ENCODE results near the gene ACOT2.
"Not testable (repeated sequence)": the region's sequence is repeated elsewhere in the genome, so short reads cannot be mapped to it uniquely, and the experiment has no call there.

ACOT2 gene, protein sequence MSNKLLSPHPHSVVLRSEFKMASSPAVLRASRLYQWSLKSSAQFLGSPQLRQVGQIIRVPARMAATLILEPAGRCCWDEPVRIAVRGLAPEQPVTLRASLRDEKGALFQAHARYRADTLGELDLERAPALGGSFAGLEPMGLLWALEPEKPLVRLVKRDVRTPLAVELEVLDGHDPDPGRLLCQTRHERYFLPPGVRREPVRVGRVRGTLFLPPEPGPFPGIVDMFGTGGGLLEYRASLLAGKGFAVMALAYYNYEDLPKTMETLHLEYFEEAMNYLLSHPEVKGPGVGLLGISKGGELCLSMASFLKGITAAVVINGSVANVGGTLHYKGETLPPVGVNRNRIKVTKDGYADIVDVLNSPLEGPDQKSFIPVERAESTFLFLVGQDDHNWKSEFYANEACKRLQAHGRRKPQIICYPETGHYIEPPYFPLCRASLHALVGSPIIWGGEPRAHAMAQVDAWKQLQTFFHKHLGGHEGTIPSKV

DNA sequence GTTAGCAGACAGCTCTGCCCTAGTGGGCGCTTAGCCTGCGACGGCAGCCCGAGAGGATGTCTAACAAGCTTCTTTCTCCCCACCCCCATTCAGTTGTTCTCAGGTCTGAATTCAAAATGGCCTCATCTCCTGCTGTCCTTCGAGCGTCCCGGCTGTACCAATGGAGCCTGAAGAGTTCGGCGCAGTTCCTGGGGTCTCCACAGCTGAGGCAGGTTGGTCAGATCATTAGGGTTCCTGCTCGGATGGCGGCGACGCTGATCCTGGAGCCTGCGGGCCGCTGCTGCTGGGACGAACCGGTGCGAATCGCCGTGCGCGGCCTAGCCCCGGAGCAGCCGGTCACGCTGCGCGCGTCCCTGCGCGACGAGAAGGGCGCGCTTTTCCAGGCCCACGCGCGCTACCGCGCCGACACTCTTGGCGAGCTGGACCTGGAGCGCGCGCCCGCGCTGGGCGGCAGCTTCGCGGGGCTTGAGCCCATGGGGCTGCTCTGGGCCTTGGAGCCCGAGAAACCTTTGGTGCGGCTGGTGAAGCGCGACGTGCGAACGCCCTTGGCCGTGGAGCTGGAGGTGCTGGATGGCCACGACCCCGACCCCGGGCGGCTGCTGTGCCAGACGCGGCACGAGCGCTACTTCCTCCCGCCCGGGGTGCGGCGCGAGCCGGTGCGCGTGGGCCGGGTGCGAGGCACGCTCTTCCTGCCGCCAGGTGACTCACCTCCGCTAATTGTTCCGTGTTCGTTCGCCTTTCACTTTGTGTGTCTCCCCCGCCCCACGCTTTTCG, at the start of gene ACOT2:
Gene ACOT2 (plus strand): TSS at position 29 of the 774 bp plus-strand sequence. CDS start 28 bp downstream, at position 57.
- peak; percentile 49 to 71 (median 50) for DNase-seq

DNA sequence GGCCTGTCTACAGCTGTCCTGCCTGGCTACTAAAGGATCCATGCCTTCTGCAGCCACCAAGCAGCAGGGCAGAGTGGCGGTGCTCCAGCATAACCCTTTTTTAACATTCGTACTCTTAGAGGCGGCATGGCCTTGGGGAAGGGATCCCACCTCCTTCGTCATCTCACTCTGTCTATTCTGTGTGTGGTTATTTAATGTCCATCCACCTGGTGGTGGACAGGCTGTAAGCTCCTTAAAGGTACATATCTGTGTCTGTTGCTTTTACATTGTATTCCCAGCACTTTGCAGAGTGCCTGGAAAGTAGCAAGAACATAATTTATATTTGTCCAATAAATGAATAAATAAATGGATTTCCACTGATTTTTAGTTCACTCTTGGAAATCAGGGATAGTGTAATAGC, 47.8 kb upstream of the ACOT2 start:
- DNase-seq, result no peak

DNA sequence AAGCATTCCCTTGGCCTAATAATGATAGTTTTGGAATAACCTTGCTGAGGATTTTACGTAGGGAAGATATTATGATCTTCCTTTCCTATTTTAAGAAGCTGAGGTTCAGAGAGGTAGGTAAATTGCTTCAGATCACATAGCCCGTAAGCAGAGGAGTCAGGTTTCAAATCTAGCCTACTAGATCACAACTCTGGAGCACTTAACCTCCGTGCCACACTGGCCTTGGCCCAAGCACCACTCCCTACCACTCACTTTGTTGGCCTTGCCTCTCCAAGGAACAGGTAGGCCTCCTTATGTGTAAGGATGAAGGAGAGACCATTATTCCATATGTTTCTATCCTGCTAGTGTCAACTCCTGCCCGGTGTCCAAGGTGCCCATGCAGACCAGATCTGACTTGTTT, 44.5 kb upstream of the ACOT2 start:
- no peak for DNase-seq

DNA sequence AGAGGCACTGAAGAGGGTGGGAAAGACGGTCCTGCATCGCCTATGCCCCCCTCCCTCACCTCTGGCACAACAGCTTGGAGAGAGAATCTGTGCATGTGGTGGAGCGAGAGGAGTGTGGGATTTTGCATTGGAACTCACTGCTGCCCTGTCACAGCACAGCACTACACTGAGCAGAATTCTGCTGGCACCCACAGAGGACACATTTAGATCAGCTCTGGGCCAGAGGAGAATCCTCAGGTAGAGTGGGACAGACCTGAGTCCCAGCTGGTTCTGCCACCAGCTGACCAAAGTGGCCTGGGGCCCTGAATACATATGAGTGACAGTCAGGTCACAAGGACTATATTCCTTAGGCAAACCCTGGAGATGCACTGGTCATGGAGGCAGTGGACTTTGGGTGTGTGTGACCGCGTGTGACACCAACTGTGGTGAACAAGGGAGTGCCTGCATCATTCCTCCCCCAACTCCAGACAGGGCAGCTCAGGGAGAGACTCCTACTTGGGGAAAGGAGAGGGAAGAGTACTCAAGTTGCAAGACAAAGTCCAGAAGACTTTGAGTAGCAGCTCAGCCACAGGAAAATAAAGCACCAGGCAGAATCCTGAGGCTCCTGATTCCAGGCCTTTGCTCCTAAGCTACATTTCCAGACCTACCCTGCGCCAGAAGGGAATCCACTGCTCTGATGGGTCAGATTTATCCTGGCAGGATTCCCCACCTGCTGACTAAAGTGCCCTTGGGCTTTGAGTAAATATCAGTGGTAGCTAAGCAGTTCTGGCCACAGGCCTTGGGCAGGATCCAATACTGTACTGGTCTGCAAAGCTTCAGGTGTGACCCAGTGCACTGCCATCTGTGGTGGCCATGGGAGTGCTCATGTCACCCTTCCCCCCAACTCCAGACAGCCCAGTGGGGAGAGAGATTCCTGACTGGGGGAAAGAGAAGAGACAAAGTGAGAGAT, 42.7 kb upstream of the ACOT2 start:
- DNase-seq, result no peak

DNA sequence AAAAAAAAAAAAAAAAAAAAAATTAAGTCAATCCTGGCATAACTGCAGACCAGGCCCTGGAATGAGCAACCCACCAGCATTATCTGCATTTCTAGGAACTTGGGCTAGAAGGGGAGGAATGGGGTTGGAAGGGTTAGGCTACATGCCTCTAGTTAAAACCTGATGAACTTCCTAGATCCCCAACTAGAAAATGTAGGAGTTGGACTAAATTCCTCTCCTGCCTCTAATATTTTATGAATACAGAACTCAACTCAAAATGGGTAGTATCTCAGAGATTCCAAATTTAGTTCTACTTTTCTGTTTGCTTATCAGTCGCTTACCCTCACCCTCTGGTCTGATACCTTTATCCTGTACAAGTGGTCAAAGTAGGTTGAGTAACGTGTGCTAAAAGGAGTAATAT, 39.7 kb upstream of the ACOT2 start:
- DNase-seq, result not testable (repeated sequence)

DNA sequence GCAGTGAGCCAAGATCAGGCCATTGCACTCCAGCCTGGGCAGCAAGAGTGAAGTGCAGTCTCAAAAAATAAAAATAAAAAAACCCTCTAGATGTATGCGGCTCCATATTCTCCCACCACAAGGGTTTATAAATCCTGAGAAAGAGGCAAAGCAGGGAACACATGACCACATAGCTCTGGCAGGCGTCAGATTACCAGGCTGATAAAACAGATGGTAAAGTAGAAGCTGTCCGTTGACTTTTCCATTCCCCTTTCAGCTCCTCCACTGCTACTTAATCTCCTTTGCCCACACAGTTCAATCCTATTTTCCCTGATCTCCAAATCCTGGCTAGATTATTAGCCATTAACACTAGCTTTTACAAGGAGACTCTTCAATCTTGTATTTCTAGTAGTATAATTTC, 37.0 kb upstream of the ACOT2 start:
- not testable (repeated sequence) for DNase-seq

DNA sequence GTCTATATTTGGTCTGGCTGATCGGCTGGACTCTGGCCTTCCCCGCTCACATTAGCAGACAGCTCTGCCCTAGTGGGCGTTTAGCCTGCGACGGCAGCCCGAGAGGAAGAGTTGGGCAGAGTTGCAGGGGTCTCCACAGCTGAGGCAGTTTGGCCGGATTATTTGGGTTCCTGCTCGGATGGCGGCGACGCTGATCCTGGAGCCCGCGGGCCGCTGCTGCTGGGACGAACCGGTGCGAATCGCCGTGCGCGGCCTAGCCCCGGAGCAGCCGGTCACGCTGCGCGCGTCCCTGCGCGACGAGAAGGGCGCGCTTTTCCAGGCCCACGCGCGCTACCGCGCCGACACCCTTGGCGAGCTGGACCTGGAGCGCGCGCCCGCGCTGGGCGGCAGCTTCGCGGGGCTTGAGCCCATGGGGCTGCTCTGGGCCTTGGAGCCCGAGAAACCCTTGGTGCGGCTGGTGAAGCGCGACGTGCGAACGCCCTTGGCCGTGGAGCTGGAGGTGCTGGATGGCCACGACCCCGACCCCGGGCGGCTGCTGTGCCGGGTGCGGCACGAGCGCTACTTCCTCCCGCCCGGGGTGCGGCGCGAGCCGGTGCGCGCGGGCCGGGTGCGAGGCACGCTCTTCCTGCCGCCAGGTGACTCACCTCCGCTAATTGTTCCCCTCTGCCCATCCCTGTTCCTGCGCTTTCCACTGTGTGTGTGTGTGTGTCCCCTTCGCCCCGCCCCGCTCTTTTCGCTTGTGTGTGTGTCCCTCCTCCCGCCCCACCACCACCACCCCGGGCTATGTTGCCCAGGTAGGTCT, 31.6 kb upstream of the ACOT2 start:
- DNase-seq, result not testable (repeated sequence)

DNA sequence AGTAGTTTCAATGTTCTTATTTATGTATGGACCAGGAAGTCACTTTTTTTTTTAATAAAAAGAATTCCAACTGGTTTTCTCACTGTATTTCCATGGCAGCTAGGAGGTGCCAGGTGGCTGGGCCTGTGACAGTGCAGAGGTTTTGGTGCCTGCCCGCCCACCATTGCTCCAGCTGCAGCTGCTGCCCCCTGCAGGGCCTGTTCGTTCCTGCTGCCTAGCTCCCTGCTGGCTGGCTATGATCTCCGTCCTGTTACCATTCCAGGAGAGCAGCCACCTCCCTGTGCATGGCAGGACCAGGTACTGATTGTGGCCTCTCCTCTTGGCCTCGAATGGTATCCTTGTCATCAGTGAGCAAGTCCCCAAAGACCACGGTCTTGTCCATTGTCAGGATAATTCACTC, 30.0 kb upstream of the ACOT2 start:
- peak in 3 of 4 experiments; percentile 2 to 25 (median 2) for DNase-seq

DNA sequence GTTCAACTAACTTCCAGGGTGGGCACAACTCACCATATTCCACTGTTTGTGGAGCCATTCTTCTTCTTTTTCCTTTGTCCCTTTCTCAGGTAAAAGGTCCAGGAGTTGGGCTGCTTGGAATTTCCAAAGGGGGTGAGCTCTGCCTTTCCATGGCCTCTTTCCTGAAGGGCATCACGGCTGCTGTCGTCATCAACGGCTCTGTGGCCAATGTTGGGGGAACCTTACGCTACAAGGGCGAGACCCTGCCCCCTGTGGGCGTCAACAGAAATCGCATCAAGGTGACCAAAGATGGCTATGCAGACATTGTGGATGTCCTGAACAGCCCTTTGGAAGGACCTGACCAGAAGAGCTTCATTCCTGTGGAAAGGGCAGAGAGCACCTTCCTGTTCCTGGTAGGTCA, 26.1 kb upstream of the ACOT2 start:
- not testable (repeated sequence) for DNase-seq

DNA sequence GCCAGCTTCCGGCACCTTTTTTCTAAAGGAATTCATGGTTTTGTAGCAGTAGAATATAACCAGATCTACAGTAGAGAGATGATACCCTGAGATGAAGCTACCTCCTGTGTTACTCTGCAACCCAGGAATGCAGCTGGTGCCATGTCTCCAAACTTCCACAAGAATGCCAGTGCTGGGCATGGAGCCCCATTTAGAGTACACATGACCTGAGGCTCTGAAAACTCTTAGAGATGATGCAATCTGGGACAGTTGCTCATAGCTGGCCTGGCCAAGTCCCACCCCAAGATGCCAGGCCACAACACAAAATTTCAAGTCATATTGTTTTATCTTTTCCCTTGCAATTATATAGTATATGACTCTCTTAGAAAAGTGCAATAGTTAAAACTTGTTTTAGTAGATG, 23.7 kb upstream of the ACOT2 start:
- not testable (repeated sequence) for DNase-seq

DNA sequence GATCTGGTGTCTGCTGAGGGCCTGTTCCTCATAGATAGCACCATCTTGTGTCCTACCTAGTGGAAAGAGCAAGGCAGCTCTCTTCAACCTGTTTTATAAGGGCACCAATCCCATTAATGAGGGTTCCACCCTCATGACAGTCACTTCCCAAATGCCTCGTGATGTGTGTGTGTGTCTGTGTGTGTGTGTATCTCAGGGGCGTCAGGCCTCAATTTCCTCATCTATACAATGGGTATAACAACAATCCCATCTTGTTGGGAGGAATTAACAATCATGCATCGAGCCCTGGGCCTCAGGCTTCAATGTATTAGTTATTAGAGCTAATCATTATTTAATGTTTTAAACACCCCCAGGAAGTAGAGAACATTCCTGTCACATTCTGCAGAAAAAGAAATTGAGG, 19.9 kb upstream of the ACOT2 start:
- not testable (repeated sequence) for DNase-seq

DNA sequence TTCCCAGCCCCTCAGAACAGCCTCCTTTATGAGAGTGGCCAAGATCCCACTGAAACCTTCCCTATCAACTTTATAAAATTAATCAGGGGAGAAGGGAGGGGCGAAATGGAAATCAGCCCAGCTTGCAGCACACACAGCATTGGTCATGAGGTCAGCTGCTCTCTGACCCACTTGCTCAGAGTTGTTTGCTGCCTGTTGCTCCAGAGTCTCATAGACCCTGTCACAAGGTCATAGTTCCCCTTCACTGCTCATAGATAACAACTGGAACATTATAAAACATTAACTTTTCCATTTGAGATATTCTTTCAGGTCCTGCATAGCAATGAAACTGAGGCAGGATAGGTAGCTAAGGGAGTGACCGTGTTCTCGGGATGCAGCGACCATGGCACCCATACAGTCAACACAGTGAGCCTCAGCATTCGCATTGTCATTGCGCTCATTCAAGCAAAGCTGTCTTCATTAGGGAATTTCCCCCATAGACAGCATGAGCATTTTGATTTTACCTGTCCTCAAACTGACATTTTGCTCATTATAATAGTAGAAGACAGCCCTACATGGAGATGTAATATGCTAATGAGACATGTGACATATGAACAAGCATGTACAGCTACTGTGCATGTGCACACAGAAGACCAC, 19.0 kb upstream of the ACOT2 start:
- not testable (repeated sequence) for DNase-seq

DNA sequence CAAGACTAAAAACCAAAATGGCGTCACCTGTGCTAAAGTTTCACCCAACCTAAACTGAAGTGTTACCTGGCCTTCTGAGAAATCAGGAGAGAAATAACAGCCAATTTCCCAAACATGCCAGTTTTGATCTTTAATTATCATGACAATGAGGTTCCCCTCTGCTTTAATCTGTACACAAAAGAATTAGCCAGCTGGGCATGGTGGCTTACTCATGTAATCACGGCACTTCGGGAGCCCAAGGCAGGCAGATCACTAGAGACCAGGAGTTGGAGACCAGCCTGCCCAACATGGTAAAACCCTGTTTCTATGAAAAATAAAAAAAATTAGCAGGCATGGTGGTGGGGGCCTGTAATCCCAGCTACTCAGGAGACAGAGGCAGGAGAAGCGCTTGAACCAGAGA, 15.2 kb upstream of the ACOT2 start:
- DNase-seq, result no peak

DNA sequence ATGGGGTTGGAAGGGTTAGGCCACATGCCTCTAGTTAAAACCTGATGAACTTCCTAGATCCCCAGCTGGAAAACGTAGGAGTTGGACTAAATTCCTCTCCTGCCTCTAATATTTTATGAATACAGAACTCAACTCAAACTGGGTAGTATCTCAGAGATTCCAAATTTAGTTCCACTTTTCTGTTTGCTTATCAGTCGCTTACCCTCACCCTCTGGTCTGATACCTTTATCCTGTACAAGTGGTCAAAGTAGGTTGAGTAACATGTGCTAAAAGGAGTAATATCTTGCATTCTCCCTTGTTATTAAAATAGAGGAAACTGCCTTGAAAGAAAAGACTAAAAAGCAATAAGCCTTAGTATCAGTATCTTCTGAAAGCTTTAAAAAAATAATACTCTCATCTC, 11.8 kb upstream of the ACOT2 start:
- not testable (repeated sequence) for DNase-seq

DNA sequence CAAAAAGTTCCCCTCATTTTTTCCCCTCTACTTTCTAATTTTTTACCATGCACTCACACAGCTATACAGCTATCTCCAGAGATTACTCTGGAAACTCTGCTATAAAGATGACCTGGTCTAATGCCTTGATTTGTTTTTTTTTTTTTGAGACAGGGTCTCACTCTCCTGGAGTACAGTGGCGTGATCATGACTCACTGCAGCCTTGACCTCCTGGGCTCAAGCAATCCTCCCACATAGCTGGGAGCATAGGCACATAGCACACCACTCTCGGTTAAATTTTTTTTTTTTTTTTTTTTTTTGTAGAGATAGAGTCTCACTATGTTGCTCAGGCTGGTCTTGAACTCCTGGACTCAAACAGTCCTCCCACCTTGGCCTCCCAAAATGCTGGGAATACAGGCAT, 10.8 kb upstream of the ACOT2 start:
- not testable (repeated sequence) for DNase-seq

DNA sequence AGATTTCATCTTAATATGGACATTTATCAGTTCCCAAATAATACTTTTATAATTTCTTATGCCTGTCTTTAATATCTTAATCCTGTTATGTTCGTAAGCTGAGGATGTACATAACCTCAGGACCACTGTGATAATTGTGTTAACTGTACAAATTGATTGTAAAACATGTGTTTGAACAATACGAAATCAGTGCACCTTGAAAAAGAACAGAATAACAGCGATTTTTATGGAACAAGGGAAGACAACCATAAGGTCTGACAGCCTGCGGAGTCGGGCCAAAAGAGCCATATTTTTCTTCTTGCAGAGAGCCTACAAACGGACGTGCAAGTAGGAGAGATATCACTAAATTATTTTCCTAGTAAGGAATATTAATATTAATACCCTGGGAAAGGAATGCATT, 6.8 kb upstream of the ACOT2 start:
- not testable (repeated sequence) for DNase-seq

DNA sequence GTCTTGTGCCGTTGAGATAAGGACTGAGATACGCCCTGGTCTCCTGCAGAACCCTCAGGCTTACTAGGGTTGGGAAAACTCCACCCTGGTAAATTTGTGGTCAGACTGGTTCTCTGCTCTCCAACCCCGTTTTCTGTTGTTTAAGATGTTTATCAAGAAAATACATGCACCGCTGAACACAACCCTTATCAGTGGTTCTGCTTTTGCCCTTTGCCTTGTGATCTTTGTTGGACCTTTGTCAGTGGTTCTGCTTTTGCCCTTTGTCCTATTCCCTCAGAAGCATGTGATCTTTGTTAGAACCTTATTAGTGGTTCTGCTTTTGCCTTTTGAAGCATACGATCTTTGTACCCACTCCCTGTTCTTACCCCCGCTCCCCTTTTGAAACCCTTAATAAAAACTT, 6.3 kb upstream of the ACOT2 start:
- DNase-seq, result not testable (repeated sequence)

DNA sequence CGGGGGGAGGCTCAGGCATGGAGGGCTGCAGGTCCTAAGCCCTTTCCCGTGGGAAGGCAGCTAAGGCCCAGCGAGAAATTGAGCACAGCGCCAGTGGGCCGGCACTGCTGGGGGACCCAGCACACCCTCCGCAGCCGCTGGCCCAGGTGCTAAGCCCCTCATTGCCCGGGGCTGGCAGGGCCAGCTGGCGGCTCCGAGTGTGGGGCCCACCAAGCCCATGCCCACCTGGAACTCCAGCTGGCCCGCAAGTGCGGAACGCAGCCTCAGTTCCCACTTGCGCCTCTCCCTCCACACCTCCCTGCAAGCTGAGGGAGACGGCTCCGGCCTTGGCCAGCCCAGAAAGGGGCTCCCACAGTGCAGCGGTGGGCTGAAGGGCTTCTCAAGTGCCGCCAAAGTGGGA, 2.6 kb upstream of the ACOT2 start:
- DNase-seq, result not testable (repeated sequence)

DNA sequence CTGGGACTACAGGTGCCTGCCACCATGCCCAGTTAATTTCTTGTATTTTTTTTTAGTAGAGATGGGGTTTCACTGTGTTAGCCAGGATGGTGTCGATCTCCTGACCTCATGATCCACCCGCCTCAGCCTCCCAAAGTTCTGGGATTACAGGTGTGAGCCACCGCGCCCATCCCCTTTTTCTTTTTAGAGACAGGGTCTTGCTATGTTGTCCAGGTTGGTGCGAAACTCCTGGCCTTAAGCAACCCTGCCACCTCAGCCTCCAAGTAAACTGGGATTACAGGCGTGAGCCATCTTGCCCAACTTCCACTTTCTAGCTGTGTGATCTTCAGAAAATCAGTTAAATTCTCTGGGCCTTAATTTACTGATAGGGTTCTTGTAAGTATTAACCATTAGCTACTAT, 2.1 kb upstream of the ACOT2 start:
- not testable (repeated sequence) for DNase-seq

DNA sequence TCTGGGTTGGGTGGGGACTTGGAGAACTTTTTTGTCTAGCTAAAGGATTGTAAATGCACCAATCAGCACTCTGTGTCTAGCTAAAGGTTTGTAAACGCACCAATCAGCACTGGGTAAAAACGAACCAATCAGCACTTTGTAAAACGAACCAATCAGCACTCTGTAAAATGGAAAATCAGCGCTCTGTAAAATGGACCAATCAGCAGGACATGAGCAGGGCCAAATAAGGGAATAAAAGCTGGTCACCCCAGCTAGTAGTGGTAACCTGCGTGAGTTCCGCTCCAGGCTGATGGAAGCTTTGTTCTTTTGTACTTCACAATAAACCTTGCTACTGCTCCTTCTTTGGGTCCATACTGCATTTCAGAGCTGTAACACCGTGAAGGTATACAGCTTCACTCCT, 1.7 kb upstream of the ACOT2 start:
- no peak for DNase-seq

Measured in activated naive CD4-positive, alpha-beta T cell (primary cell).